Measurements from ENCODE around the gene STMN1.
A peak's percentile ranks its signal among the peaks of the same experiment; 100 is the strongest.

Gene STMN1

GRCh38 chr1:25922056-25922970 is 16.1 kb upstream of the STMN1 start:
- DNase-seq (ENCODE audit: low spot score) = no peak

GRCh38 chr1:25918615-25919014 is 12.4 kb upstream of the STMN1 start:
- DNase-seq (ENCODE audit: low spot score) = no peak

GRCh38 chr1:25917996-25918395 is 11.8 kb upstream of the STMN1 start:
- no peak for DNase-seq (ENCODE audit: low spot score)

- no peak for DNase-seq (ENCODE audit: low spot score)
Observed at GRCh38 chr1:25916460-25916859, 10.2 kb upstream of the STMN1 start.

GRCh38 chr1:25914074-25914995 is 8.1 kb upstream of the STMN1 start:
- DNase-seq (ENCODE audit: low spot score) = no peak

GRCh38 chr1:25913206-25913605 is 7.0 kb upstream of the STMN1 start:
- no peak for DNase-seq (ENCODE audit: low spot score)

GRCh38 chr1:25912076-25912831 is 6.0 kb upstream of the STMN1 start:
- DNase-seq (ENCODE audit: low spot score) = no peak

- DNase-seq (ENCODE audit: low spot score) = no peak
Observed at GRCh38 chr1:25911162-25911561, 4.9 kb upstream of the STMN1 start.

GRCh38 chr1:25909040-25909439 is 2.8 kb upstream of the STMN1 start:
- no peak for DNase-seq (ENCODE audit: low spot score)

GRCh38 chr1:25908161-25908560 is 1.9 kb upstream of the STMN1 start:
- no peak for DNase-seq (ENCODE audit: low spot score)

- DNase-seq (ENCODE audit: low spot score) = no peak
Observed at GRCh38 chr1:25907601-25908000, 1.4 kb upstream of the STMN1 start.

- no peak for DNase-seq (ENCODE audit: low spot score)
Observed at GRCh38 chr1:25906644-25907300, 553 bp upstream of the STMN1 start.

- DNase-seq (ENCODE audit: low spot score) = peak; percentile 86
Observed at GRCh38 chr1:25904943-25905679, 1.1 kb downstream of the STMN1 start.

GRCh38 chr1:25903986-25904385 is 2.2 kb downstream of the STMN1 start:
- no peak for DNase-seq (ENCODE audit: low spot score)

- DNase-seq (ENCODE audit: low spot score) = no peak
Observed at GRCh38 chr1:25902462-25902861, 3.8 kb downstream of the STMN1 start.

- peak; percentile 51 for DNase-seq (ENCODE audit: low spot score)
Observed at GRCh38 chr1:25900219-25900618, 6.0 kb downstream of the STMN1 start.

- DNase-seq (ENCODE audit: low spot score) = no peak
Observed at GRCh38 chr1:25899792-25900191, 6.4 kb downstream of the STMN1 start.

- no peak for DNase-seq (ENCODE audit: low spot score)
Observed at GRCh38 chr1:25898223-25899015, 7.8 kb downstream of the STMN1 start.

GRCh38 chr1:25897754-25898153 is 8.5 kb downstream of the STMN1 start:
- DNase-seq (ENCODE audit: low spot score) = no peak

- no peak for DNase-seq (ENCODE audit: low spot score)
Observed at GRCh38 chr1:25896266-25896665, 10.0 kb downstream of the STMN1 start.

Data from COLO829 (cell line).